CD4-positive, alpha-beta T cell treated with Interleukin-2 at 100 ng/mL for 4 hours (primary cell): Measurements from ENCODE around the gene GRIN3A.
"Not testable (repeated sequence)": the region's sequence is repeated elsewhere in the genome, so short reads cannot be mapped to it uniquely, and the experiment has no call there.

Experiments used
- DNase-seq: peaks from one replicate; pipeline ENCODE4 v3.0.0-alpha.2; 2020; ENCODE audit warnings: low spot score

GRIN3A gene

GRCh38 chr9:101738566-101739183, at the start of gene GRIN3A:
GRIN3A (minus strand) TSS chr9:101738647; CDS start chr9:101737979, 668 bp downstream.
- DNase-seq: no peak

- DNase-seq: no peak
Measured at GRCh38 chr9:101787891-101788290, 49.4 kb upstream of the GRIN3A start.

DNA sequence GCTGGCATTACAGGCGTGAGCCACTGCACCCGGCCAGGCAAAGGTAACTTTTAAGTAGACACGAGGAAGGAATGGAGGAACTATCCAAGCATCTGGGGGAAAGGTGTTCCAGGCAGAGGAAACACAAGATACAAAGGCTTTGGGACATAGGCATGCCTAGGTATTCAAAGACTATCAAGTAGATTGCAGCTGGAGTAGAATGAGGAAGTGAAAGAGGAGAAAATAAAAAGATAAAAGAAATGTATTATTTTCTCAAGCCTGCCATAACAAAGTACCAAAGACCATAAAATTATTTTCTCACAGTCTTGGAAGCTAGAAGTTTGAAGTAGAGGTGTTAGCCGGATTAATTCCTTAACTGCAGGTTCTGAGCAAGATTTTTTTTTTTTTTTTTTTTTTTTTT, 39.9 kb upstream of the GRIN3A start:
- DNase-seq: no peak

GRCh38 chr9:101764472-101764871, 26.0 kb upstream of the GRIN3A start:
- no peak for DNase-seq

DNA sequence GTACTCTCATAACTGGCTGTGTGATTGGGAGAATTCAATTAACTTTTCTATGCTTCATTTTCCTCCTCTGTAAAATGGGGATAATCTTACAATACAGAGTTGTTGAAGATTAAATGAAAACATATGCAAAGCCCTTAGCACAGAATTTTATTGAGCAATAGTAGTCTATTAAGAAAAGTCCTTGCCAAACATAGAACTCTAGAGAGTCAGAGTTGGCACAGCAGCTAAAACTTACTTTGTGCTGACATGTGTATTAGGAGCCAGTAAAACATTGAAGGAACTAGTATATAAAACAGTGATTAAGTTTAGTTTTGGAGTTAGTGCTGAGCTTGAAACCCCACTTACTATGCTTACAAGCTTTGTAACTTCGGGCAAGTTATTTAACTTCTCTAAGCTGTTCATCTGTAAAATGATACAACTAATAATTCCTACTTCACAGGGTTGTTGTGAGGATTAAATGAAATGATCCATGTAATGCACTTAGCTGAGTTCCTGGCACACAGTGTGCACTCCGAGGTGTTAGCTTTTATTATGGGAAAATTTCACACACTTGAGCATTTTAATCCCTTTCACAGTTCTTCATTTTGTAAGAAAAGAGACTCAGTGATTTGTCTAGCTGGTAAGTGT, 20.0 kb upstream of the GRIN3A start:
- no peak for DNase-seq

GRCh38 chr9:101753716-101754115, 15.3 kb upstream of the GRIN3A start:
- DNase-seq: no peak

DNA sequence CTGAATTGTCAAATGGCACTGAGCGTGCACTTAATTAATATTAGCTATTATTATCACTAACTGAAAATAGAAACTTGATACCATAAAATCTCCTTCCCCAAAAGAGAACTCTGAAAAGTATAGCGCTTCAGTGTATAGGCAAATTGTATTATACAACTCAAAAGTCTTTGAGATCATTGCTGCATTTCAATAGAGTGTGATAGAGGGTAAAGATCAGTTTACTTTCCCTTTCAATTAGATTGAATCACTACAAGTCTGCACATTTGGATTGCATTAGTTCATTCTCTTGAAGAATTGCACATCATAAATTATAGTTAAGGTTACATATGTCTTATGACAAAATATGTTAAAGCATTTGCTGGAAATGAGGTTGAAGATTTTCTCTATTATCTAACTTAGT, 13.4 kb upstream of the GRIN3A start:
- DNase-seq: no peak

GRCh38 chr9:101739311-101739710, 864 bp upstream of the GRIN3A start:
- DNase-seq: no peak

DNA sequence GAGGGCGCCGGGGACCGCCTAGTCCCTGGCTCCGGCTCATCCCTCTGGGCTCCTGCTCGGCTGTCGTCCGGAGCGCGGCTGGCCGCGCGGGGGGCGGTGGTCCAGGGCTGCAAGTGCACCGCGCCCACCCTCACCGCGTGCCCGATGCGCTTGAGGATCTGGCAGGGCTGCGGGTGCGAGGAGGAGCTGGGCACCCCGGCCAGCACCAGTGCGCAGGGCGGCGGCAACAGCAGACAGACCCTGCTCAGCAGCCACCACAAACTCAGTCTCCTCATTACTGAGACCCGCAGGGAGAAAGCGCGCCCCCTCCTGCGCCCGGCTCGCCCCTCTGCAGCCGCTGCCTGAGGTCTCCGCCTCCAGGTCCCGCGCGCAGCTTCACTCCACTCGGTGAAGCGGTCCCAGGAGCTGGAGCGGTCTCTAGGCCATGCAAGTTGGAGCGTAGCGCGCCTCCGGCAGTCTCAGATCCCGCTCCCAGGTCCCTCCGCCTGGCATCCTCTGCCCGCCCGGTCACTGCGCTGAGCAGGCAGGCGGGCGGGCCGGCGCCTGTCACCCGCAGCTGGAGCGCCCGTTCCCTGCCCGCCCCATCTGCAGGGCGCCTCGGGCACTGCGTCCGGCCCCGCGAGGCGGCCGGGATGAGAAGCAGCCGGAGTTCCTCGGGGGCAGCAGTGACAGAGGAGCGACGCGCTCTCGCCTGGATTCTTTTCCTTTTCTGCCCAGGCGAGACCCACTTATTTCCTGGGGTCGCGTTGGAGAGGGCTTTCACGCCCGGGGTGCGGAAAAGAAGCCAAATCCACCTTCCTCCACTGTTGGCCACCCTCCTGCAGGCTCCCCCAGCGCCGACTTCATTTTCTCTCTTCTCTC, 512 bp downstream of the GRIN3A start:
- no peak for DNase-seq

DNA sequence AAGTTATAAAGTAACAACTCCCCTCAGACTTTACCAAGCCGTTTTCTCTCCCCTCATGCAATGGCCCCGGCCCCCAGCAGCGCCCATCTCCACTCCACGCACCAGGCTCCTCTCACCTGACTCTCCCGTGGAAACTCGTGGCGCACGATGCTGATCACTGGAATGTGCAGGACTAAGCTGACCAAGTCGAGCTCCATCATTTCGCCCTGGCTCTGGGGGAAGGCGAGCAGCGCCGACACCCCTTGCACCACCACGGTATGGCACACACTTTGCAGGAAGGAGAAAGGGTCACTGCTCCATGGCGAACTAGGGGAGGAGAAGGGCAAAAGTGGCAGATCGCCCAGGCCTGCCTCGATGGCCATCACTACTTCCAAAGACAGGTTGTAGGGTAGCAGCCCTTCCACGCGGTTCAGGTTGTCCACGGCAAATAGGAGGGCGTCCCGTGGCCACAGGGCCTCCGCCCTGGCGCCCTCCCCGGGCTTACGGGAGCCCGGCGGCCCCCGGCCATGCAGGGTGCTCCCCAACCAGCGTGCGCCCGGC, 1.2 kb downstream of the GRIN3A start:
- no peak for DNase-seq

GRCh38 chr9:101736717-101737116, 1.7 kb downstream of the GRIN3A start:
- DNase-seq: no peak

DNA sequence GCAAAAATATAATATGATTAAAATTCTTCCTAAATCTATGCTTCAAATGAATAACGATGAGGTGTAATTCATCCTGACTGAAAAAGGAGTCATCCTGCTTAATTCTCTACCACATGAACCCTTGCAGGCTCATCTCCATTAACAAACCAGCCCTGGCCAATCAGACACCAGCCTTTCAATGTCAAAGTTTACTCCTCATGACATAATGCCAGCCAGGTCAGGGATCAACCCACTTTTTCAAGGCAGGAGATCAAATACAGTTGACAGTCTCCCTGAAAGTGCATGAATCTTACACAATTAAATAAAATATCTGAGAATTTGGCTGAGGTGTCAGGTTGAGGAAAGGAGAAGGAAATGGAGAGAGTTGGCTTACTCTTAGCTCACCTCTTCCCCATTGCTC, 7.0 kb downstream of the GRIN3A start:
- no peak for DNase-seq

DNA sequence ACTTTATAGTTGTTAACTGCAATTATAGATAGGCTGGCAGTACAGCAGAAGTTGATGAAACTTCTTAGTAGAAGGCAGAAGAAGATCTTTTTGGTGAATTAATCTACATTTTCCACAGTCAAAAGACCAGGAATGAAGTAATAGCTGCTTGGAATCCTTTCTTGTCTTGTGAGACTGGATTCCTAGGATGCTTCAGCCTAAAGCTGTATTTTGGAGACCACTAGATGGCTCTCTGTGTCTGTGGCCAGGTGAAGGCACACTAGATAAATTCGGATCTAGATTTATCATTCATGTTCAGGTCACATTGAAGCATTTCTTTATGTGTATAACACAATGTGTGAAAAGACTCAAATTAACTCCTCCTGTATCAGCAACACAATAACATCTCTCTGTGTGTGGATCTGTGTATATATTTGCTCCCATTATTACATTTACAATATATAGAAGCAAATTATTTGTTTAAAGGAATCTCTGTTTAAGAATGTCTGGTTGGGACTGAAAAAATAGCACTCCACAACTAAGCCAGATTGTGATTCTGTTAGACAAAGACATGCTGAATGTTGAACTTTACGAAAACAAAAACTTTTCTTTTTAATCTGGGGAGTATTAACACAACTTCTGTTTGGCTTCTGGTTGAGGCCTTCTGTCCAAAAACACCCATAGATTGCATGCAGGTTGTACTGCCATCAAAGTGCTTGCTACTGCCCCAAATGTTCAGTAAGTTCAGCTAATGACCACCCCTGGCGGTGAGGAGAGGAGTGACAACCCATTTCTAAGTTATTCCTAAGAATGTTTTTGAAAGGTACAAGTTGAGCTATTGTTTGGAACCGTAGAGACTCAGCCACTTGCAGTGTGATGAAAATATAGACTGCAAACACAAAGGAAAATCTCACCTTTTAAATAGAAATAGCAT, 10.6 kb downstream of the GRIN3A start:
- peak; percentile 7 for DNase-seq

GRCh38 chr9:101724271-101724670, 14.2 kb downstream of the GRIN3A start:
- not testable (repeated sequence) for DNase-seq

DNA sequence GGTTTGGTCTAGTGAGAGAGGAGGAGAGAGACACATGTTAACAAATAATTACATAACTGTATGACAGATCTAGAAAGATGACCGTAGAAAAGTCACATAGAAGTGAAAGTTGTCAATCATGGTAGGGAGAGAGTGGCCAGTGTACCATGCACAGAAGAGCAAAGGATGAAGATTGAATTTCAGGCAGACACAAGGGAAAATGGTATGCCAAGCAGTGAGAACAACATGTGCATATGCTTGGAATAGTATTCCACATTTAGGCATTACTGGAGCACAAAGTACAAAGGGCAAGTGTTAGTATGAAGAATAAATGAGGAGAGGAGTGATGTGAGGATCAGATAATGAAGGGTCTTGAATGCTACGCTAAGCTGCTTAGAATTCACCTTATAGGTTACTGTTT, 20.3 kb downstream of the GRIN3A start:
- DNase-seq: no peak

- DNase-seq: no peak
Measured at GRCh38 chr9:101716629-101717028, 21.8 kb downstream of the GRIN3A start.

GRCh38 chr9:101711330-101711941, 27.0 kb downstream of the GRIN3A start:
- DNase-seq: peak; percentile 10

DNA sequence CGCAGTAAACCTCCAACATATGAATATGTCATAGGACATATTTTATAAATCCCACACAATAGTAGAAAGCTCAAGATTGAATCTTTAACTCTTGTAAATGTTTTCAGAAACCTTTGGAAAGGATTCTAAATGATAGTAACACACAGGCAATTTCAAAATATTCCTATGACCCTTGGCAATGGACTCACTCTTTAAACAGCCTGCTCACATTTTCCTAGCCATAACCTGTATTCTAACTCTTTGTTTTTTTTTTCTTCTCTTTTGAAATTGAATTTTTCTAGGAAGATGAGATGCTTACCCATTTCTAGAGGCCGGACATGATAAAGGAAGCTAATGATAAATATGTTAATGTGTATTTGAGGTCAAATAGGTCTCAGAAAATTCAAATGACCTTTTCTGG, 29.6 kb downstream of the GRIN3A start:
- DNase-seq: no peak

DNA sequence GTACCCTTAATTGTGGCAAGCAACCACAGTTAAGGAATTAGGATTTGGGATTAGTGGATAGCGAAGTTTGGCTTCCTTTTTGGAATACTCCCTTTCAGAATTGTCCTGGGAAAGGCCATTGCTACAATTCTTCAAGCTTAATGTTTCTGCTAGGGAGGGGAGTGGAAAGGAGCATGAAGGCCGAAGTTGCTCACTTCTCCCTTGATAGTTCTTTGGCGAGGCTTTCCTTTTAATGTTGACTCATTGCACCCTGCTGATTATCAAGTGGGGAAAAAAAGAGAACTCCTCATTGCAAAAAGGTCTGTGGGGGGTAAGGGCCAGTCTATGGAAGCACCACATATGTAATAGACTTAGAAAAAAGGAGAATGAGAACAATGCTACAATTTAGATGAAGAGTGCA, 30.7 kb downstream of the GRIN3A start:
- DNase-seq: no peak

GRCh38 chr9:101706997-101707396, 31.4 kb downstream of the GRIN3A start:
- DNase-seq: no peak

- no peak for DNase-seq
Measured at GRCh38 chr9:101706261-101706798, 32.1 kb downstream of the GRIN3A start.
